HTR-8/SVneo (cell line): ENCODE measurements around the gene ITGBL1.

Source experiments
- DNase-seq: peaks from one replicate; pipeline ENCODE4 v3.0.0; 2011; ENCODE audit warnings: low spot score, mixed read lengths; ENCODE audit not compliant: insufficient read length
- FAIRE-seq: peaks from 2 replicates; lab custom pipeline; 2011; peaks lifted over from hg19 to GRCh38; lab: Jason Lieb, UNC

ITGBL1 gene

DNA sequence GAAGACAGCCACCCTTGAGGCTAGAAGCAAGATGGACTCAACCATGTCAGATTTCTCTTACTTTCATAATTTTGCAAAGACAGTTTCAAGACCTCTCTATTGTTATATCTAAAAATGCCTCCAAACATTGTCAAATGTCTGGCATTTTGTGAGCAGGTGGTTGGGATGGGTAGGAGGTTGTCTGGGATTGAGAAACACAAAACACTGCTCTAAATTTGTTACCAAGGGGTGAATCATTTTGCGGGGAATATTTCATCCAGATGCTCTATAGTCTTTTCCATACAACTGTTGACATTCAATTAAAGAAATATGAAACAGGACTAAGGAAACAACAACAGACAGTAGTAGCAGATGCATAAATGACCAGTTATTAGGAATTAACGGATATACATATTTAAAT lies 208.2 kb downstream of the ITGBL1 start:
- no peak for FAIRE-seq
- DNase-seq = no peak

DNA sequence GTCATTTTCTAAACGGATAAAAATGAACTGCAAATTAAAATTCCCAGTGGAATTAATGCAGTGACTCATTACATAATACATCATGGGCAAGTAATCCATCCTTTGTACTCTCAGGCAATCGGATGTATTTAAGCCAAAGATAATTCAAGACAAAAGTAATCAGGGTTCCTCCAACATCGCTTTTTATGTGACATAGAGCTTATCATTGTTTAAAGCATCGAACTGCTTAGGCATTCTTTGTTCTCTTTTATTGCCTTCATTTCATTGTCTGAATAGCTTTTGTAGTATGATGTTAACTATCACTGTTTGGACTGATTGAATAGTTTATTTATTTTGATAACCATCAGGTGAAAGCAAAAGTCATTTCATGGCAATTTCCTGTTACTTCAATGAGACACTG lies 209.4 kb downstream of the ITGBL1 start:
- DNase-seq = no peak
- no peak for FAIRE-seq

DNA sequence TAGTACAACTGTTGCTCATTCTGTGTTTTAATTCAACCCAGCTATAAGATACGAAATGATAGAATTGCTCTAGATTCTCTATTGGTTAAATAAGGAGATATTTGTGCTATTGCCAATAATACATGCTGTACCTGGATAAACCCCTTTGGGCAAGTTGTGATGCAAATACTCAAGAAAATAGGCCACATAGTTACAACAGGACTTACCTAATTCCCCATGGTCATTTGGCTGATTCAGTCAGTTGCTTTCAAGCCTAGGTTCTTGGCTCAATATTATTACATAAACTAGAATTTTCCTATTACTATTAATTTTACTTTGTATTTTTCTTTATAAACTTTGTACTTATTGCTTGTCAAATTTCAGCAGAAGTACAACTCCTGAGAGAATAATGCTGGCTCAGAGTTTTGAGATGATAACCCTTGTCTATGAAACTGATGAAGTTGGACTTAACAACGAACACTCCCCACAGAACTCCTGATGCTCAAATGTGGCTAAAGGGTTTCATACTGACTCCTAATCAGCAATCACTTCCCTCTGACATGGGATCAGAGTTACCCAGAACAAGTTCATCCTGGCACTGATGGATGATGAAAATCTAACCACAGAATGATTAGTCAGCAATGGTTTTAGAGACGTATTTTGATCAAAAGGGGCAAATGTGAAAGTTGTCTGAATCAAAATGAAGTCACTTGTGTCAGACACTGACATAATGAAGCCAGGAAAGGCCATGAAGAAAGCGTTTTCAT lies 221.1 kb downstream of the ITGBL1 start:
- no peak for DNase-seq
- no peak for FAIRE-seq

DNA sequence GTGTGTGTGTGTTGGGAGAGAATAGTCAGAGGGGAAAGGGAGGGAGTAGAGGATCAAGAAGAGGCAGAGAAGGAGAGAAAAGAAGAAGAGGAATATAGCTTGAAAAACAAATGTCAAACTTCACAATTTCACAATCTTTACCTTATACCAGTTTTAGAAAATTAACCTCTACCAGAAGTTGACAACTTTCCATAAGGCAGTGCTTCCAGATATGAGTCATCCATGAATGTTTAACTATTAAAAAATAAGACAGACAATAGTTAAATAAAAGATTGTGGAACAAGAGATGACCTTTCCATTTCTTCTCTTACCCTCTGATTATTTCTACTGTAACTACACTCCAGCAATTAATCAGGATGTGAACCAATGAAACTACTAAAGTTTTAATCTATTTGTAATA lies 229.4 kb downstream of the ITGBL1 start:
- FAIRE-seq = no peak
- no peak for DNase-seq

DNA sequence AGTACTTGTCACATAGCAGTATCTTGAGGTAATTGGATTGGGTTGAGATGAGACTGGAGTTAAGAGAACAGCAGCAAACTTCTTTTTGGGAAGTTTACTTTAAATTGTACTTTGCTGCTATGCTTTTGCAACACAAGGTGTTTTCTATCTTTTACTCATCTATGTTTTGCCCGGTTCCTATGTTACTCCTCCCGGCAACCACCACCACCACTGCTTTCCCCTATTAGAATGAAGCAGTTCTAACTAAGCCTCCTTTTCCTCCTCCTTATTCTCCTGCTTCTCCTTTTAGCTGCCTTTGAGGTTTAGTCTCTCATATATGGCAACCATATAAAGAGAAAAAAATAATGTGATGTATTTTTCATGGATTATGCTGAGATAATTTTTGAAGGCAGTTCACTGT lies 233.5 kb downstream of the ITGBL1 start:
- FAIRE-seq (no peak), DNase-seq (no peak)

DNA sequence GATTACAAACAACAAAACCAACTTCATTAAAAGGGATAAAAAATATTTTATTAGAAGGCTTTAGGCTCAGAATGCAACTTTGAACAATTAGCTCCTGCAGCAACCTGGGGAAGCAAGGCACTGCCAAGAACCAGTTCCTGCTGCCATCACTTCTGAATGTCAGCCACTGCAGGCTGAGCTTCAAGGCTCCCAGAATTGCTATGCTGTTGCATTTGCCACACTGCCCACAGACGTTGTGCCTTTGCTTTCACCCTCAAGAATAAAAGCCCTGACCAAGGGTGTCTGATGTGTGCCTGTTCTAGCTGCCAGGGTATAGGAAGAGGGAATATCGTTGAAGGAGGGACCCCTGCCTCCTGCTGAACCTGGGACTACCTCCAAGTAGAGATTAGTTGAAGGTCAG lies 238.4 kb downstream of the ITGBL1 start:
- no peak for FAIRE-seq
- no peak for DNase-seq

DNA sequence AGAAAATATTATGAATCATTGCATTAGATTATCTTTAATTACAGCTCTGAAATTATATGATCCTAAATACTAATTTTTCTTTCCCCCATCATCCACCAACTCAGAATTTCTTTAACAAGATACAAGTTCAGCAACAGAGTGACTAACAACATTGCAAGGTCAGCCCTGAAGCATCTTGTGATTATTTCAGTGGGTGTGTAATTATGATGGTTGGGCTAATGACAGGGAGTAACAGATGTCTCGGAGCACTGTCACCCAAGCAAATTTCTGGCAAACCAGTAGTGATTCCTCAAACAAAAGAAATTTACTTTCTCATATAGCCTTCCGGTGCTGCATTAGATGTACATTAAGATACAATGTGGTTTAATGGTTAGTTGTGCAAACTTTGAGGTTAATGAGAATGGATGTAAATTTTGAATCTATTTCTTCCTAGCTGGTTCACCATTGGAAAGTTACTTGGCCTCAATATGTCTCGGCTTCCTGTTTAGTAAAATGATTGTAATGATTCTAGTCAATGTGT lies 238.9 kb downstream of the ITGBL1 start:
- FAIRE-seq (no peak), DNase-seq (no peak)

DNA sequence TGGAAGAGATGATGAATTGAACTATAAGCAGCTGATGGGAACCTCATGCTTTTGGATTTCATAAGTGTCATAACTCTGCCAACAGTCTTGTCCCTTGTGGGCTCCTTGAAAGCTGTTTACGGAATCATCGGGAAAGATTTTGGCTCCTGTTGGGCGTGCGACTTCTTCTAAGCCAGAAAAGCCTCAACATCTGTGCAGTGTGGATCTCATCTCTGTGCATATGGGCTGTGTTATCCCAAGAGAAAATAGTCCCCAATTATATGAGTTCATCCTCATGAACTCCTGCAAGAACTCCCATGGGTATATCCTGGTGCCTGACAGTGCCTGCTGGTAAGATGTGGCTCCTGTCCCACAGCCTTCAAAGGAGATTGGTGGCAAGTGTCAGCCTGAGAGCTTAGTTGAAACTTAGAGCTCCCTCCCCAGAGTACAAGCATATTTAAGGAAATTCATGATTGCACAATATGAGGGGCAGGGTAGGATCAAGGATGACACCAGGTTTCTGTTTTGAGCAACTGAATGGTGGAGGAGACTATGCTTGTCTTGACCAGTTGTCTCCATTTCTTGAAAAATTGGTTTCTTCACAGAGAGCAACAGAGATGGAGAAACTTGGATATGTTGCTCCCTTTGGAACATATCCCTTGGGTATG lies 243.5 kb downstream of the ITGBL1 start:
- no peak for DNase-seq
- FAIRE-seq = no peak

DNA sequence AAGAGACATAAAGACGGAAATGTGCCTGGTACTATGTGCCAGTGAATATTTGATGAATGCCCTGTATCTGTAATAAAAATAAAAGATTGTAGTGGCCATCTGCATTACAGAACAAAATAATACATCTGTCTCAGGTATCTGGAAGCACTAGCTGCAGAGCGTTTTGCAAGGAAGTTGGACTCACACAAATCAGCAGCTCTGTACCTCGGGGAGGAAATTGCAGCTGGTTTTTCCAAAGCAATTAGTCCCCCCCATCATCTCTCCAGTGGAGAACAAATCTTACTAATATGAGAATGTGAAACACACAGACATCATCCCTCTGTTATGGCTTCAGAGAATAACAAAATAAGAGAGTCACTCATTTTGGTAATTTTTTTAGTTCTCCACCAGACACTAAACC lies 245.3 kb downstream of the ITGBL1 start:
- DNase-seq (no peak), FAIRE-seq (no peak)

DNA sequence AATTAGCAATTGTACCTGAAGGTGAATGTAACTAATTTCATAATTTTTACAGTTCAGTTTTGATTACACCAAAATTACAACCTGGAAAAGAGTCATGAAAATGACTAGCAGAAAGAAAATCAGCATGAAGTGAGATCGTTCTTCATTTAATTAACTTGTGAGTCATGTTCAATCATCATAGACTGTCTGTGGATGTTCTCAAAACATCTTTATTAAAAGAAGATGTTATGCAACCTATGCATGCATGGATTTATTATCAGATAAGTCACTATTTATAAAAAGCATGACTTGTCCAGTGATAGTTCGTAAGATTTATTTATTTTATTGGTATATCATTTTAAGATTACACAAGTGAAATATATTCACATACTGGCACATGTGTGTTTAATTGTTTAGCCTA lies 245.9 kb downstream of the ITGBL1 start:
- no peak for DNase-seq
- FAIRE-seq = no peak

DNA sequence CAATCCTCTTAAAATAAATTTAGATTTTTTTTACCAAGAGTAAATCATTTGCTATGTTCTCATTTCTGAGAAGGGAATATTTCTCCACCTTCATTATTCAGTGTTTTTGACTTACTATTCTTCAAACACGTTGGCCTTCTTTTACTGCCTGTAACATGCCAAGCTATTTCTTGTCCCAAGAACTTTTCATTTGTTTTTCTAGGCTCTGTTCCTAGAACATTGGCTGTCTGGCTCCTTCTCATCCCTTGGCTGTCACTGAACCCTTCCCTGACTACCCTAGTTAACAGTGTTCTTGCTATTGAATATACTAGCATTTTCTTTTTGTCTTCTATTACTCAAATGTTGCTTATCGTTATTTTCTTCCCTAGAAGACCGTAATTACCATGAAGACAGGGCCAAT lies 248.1 kb downstream of the ITGBL1 start:
- DNase-seq = no peak
- FAIRE-seq = no peak

DNA sequence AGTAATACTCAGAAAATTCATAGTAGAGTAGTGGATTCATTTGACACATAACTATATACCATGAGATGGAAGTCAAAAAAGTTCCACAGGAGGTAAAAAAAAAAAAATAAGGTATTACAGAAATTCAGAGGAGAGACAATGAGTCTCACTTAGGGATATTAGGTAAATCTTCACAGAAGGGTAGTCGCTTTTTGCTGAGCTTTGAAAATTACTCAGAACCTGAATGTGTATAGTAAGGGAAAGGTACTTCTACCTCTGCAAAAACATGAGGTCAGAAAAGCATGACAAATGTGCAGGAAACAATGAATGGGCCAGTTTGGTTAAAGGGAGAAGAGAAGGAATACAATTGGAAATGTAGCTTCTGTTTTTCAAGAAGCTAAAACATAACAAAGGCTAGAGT lies 250.6 kb downstream of the ITGBL1 start:
- DNase-seq (no peak), FAIRE-seq (no peak)

DNA sequence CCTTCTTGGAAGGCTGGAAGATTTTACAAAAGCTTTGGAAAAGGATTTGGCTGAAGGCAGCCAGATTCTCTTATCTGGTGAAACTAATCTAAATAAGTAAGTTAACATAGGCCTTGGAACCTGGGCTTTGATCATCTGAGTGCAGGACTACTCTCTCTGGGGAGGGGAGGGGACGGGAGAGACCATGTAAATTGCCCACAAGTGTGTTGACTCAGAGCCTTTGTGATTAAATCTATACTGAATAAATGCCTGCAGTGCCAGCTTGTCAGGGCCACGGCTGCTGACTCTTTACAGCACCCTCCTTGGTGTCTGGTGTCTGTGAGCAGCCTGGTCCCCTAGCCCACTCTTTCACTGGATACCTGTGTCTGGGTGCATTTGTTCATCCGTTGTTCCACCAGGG lies 251.4 kb downstream of the ITGBL1 start:
- FAIRE-seq = no peak
- no peak for DNase-seq

DNA sequence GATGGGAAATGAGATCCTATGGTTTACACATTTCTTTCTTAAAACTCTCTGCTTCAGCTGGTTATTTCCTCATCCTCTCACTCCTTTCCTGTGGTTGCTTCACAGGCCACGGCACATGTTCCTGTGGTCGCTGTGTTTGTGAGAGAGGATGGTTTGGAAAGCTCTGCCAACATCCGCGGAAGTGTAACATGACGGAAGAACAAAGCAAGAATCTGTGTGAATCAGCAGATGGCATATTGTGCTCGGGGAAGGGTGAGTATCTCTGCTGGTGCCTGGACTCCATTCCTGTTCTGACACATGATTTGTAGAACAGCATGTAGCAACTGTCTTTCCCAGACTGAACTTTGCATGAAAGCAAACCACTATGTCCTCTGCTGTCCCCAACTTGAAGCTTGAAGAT lies 254.2 kb downstream of the ITGBL1 start:
- DNase-seq (no peak), FAIRE-seq (no peak)

DNA sequence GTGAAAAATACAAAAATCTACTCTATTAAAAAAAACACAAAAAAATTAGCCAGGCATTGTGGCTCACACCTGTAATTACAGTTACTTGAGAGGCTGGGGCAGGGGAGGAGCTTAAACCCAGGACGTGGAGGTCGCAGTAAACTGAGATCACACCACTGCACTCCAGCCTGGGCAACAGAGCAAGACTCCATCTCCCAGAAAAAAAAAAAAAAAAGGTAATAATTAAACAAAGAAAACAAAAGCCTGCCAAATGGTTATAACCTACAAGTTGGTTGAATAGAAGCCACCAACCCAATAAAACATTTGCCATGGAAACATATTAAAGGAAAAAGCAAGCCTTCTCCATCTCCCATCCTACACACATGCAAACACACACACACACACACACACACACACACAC lies 255.2 kb downstream of the ITGBL1 start:
- DNase-seq (no peak), FAIRE-seq (no peak)

DNA sequence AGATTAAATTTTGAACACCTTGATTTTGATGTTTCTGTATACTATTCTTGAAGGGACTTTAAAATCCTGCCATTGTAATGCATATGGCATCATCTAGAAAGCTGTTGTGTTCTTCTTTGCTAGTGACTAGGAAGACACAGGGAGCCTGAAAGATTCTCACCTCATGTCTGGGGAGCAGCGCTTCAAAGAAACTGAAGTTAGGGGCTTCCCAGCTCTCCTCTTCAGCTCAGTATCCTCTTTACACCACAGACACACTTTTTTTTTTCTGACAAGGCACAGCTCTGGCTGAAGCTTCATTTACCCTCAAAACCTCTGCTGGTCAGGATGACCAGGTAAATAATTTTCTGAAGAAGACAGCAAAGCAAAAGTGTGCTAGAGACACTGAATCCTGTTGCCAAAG lies 255.6 kb downstream of the ITGBL1 start:
- no peak for FAIRE-seq
- no peak for DNase-seq

DNA sequence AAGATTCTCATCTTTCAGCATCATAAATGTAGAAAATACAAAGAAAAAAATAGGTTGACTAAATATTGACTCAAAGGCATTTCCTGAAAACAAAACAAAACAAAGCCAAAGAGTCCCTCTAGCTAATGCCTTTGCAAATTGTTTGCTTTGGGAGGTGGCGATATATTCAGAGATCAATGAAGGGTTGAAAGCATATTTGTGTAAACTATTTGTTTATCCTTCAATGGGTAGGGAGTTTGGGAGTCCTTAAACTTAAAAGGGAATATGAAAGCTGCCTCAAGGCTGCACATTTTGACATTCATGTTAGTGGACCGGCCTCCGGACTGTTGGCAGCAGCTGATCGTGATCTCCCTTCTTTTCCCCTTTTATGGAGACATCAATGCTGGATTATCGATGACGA lies 257.5 kb downstream of the ITGBL1 start:
- no peak for DNase-seq
- no peak for FAIRE-seq

DNA sequence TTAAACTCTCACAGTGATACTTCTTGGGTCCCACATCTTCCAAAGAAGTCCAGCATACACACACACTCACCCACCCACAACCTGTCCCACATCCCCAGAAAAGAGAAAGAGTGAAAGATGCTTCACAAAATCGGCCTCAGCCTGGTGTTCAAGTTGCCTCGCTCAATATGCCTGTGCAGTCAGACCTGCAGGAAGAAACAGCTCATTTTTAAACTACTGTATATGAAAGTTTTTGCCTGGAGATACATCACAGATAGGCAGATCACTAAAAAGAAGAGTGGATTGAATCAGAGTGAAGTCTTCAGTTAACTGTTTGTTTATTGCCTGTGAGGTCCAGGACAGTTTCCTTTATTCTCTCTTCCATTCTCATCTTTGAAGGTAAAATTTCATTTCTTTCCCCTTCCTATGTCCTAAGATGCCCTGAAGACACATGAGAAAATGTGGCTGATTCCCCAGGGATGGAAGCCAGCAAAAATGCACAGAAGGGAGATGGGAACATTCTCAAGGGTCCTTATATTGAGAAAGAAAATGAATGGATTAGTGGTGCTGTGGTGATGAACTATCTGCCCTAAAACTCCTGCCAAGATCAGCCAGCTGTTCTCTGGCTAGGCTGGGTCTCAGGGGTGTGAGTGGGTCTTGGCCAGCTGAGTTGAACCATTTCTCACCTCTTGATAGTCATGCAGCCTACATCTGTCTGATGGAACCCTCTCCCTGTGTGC lies 259.0 kb downstream of the ITGBL1 start:
- FAIRE-seq (no peak), DNase-seq (no peak)

DNA sequence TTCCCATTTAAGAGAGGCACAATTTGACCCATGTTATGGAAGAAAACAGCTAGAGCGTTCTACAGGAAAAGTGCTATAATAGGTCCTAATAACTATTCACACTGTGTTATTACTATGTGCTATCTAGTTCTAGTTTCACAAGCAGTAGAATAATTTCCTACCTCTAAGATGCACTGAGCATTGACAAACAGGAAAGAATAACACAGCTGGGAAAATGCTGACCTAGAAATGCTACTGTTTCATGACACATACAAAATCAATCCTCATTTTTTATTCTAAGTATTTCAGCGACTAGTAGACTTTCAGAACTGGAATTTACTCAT lies 259.5 kb downstream of the ITGBL1 start:
- FAIRE-seq = no peak
- DNase-seq = no peak

DNA sequence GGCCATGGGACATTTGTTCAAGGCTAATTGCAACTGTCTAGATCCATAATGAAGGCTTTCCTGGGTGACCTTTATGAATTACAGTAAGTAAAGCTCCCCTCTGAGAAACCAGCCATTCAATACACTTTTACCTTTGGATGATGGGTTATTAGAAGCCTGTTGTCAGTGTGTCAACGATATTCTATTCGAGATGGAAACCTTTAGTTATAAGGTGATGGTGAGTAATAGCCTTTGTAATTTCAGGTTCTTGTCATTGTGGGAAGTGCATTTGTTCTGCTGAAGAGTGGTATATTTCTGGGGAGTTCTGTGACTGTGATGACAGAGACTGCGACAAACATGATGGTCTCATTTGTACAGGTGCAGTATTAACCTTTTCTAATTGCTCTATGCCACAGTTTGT lies 261.7 kb downstream of the ITGBL1 start:
- FAIRE-seq (no peak), DNase-seq (no peak)

DNA sequence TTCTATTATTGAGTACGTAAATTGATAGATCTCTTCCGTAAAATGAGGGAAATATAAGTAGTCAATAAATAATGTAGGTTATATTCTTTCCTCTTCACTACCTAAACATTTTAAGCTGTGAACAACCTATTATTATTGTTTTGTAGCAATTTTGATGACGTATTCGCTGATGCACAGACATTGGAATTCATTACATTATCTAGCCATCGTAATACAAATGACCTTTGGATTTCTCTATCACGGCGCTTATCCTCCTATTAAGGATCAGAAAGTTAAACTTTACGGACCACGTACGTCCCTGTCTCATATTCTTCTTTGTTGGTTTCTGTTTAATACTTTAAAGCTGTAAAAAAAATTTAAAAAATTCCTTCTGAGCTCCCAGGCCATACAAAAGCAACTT lies 264.9 kb downstream of the ITGBL1 start:
- no peak for FAIRE-seq
- DNase-seq = no peak

DNA sequence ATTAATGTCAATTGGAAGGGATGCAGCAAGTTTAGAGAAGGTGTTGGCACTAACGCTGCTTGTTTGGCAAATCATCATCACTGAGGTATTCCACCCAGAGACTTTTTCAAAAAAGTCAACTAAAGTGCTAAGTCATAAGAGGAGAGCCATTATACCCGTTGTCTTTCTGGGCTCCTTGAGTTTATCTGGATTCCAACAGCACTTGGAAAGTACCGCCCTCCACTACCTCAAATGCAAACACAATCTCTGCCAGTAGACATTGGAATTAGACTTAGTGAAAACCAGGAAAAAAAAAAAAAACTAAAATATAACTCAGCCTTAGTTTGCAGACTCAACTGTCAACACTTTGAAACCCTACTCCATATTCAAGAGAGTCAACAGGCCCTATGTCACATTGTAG lies 266.0 kb downstream of the ITGBL1 start:
- FAIRE-seq = no peak

More for the DNA sequence above, 266.0 kb downstream of the ITGBL1 start:
- no peak for DNase-seq
